ENCODE measurements around the gene DHPS.
"Not testable (repeated sequence)": the region's sequence is repeated elsewhere in the genome, so short reads cannot be mapped to it uniquely, and the experiment has no call there.

DHPS gene

GRCh38 chr19:12681074-12681987, at the start of gene DHPS:
TSS of gene DHPS (minus strand) at chr19:12681880. CDS start at chr19:12681766, 114 bp downstream.
- DNase-seq (ENCODE audit: low read depth, low spot score): peak; percentile 97

- no peak for DNase-seq (ENCODE audit: low read depth, low spot score)
Observed at GRCh38 chr19:12731337-12731736, 49.7 kb upstream of the DHPS start.

GRCh38 chr19:12730064-12730463, 48.4 kb upstream of the DHPS start:
- no peak for DNase-seq (ENCODE audit: low read depth, low spot score)

- no peak for DNase-seq (ENCODE audit: low read depth, low spot score)
Observed at GRCh38 chr19:12727745-12728433, 46.2 kb upstream of the DHPS start.

- DNase-seq (ENCODE audit: low read depth, low spot score): no peak
Observed at GRCh38 chr19:12726988-12727316, 45.3 kb upstream of the DHPS start.

DNA sequence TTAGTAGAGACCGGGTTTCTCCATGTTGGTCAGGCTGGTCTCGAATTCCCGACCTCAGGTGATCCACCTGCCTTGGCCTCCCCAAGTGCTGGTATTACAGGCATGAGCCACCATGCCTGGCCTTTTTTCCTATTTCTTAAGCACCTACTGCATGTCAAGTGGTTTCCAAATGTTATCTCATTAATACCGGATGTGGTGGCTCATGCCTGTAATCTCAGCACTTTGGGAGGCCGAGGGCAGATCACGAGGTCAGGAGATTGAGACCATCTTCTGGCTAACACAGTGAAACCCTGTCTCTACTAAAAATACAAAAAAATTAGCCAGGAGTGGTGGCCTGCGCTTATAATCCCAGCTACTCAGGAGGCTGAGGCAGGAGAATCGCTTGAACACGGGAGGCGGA, 43.9 kb upstream of the DHPS start:
- DNase-seq (ENCODE audit: low read depth, low spot score): not testable (repeated sequence)

DNA sequence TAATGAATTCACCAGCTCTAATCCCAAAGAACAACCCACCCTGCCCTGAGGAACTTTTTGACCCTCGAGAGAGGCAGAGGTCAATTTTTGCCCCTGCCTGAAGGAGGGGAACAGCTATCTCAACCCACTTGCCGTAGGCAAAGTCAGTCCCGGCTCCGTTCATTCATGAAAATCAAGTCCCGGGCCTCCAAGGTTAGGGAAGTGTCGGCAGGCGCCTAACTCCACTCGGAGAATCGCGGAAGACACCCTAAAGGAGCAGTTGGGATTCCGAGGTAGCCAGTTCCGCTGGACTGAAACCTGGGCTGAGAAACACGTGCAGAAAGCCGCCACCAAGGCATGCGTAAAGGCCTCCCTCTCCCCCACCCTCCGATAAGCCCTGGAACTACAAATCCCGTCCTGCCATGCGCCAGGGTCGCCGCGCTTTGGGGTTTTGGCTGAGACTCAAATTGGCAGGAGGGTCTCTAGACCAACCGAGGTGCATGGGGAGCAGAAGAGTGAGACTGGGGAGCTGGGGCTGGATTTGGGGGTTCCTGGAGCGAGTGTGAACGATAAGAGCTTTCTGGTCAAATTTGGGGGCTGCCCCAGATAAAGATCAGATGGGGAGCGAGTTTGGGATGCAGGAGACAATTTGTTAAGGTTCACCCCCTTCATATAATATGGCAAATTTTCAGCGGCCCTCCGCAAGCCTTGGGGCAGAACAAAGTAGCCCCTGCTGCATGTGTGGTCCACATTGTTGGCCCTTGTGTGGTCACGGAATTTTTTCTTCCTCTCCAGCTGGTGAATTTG, 42.2 kb upstream of the DHPS start, which contains the start of gene TNPO2:
Gene TNPO2 (minus strand): TSS at position 292 of the 786 bp plus-strand sequence. CDS start 2,955 bp downstream, outside the sequence.
- peak; percentile 78 for DNase-seq (ENCODE audit: low read depth, low spot score)

DNA sequence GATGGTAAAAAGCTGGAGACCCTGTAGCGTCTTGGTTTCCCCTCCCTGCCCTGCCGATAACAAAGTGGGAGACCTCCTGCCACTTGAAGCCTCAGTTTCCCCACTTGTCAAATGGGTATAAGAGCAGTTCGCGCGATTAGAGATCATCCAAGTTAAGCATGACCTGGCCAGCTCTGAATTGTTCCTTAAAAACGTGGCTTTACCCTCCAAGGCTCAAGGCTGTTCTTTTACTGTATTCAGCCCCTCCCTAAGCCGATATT, 41.6 kb upstream of the DHPS start:
- no peak for DNase-seq (ENCODE audit: low read depth, low spot score)

DNA sequence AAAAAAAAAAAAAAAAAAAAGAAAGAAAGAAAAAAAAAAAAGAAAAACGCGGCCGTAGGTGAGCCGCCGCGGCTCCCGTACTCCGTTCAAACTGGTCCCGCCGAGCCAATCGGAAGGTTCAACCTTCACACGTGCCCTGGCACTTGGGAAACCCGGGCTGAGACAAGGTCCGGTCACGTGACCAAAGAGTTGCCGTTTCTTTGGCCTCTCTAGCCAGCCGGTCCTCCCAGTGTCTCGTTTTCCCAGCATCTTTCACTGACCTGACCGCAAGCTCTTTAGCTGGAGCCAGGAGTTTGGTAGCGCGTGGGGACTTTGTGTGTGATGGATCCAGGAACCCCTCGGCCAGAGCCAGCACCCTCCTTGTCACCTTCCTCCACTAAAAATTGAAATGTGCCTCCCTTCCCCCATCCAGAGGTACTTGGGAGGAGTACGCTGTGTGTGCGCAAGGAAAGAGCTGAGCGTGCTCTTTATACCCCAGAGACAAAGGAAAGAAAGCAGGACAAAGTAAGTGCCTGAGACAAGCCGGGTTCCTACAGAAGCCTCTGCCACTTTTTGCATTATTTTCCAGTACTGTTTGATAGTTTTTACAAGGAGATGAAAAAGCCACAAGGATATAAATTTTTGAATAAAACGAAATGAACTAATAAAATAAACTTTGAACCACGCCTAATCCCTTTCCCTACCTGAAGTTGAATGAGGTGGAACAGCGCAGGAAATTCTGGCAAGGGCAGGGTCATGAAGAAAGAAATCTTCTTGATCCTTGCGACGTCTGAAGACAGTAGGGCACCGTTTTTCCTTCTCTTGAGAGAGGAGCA, 41.1 kb upstream of the DHPS start:
- DNase-seq (ENCODE audit: low read depth, low spot score): peak; percentile 99

DNA sequence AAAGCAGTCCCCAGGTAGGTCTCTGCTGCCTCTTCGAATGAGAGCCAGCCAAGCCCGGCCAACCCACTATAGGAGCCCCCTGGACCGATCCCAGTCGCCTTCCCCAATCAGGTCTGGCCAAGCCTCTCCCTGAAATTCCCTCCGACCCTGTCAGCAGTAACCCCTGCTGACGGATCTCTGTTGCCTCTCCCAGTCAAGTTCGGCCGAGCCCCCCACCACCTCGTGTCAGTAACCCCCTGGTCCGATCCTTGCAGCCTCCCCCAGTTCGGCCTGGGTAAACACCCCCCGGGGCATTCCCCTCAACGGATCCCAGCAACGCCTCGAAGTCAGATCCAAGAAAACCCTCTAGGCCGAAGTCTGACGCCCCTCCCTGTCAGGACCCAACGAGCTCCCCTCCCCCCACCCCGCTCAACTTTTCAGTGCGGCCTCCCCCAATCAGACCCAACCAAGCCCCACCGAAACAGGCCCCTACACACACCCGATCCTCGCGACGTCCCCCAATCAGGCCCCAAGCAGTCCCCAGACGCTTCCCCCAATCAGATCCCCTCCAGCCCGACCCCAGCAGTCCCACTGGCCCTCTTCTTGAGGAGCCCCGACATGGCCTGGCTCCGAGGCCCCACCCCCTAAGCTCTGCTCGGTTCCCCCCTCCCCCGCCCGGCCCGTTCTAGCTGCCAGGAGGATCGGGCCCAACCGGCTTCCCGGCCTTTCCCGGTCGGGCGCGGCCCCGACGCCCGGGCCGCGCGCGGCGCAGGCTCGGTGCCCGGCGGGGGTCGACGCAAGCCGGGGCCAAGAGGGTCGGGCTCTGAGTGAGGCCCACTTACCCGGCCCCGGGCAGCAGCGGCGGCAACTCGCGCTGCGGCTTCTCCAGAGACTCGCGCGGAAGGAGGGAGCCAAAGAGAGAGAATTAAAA, 40.2 kb upstream of the DHPS start:
- DNase-seq (ENCODE audit: low read depth, low spot score): peak; percentile 87

- peak; percentile 45 for DNase-seq (ENCODE audit: low read depth, low spot score)
Observed at GRCh38 chr19:12720851-12721655, 39.4 kb upstream of the DHPS start.

DNA sequence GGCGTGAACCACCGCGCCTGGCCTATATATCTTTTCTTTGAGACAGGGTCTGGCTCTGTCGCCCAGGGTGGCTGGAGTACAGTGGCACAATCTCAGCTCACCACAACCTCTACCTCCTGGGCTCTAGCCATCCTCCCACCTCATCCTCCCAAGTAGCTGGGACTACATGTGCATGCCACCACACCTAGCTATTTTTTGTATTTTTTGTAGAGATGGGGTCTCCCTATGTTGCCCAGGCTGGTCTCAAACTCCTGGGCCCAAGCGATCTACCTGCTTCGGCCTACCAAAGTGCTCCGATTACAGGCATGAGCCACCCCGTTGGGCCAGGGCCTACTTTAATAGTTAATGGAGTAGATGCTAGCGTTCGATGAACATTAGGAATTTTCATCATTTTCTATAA, 38.6 kb upstream of the DHPS start:
- DNase-seq (ENCODE audit: low read depth, low spot score): no peak

DNA sequence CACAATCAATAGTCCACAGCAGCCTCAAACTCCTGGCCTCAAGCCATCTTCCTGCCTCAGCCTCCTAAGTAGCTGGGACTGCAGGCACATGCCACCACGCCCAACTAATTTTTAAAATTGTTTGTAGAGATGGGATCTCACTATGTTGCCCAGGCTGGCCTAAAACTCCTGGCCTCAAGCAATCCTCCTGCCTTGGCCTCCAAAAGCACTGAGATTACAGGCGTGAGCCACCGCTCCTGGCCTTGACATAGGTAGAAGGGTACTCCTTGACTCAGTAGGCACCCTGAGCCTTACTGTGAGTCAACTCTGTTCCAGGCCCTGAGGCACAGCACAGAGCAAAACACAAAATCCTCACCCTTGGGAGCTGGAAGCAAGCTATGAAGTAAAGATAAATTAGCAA, 34.2 kb upstream of the DHPS start:
- DNase-seq (ENCODE audit: low read depth, low spot score): no peak

DNA sequence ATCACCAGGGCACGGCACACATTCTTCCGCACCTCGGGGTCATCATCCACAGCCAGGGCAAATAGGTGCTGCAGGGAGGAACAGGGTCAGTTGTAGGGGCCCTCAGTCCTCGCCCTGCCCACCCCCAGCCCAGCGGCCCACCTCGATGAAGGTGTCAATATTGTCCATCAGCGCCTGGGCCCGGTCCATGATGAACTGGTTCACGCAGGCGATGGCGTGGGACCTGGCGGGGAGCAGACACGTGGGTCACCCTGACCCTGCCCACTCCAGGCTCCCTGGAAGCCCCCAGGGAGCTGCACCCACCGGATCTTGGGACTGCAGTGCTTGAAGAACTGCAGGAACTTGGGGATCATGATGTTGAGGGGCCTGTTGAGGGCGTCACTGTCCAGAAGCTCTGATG, 33.4 kb upstream of the DHPS start:
- DNase-seq (ENCODE audit: low read depth, low spot score): no peak

- DNase-seq (ENCODE audit: low read depth, low spot score): not testable (repeated sequence)
Observed at GRCh38 chr19:12713304-12713703, 31.6 kb upstream of the DHPS start.

DNA sequence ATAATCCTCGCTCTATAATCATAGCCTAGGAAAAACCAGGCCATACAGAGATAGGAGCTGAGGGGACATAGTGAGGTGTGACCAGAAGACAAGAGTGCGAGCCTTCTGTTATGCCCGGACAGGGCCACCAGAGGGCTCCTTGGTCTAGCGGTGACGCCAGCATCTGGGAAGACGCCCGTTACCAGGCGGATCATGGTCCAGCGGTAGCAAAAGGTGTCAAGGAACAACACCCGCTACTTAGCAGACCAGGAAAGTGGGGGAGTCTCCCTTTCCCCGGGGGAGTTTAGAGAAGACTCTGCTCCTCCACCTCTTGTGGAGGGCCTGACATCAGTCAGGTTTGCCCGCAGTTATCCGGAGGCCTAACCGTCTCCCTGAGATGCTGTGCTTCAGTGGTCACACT, 30.4 kb upstream of the DHPS start:
- not testable (repeated sequence) for DNase-seq (ENCODE audit: low read depth, low spot score)

DNA sequence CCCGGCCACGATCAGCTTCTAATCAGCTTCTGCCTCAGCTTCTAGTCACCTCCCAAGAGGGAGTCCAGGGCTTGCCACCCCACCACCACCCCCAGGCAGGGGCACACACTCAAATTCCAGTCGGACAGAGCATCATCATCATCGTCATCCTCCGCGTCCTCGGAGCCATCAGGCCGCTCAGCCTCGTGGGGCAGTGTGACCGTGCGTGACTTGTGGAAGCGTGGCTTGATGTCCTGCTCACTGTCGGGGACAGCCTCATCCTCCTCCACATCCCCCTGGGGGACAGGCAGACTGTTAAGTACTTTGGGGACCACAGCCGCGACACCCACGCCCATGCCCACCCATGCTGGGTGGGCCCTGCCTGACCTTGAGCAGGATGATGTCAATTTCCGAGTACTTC, 29.5 kb upstream of the DHPS start:
- no peak for DNase-seq (ENCODE audit: low read depth, low spot score)

- DNase-seq (ENCODE audit: low read depth, low spot score): no peak
Observed at GRCh38 chr19:12708641-12709040, 27.0 kb upstream of the DHPS start.

GRCh38 chr19:12706332-12706718, 24.6 kb upstream of the DHPS start:
- DNase-seq (ENCODE audit: low read depth, low spot score): no peak

All from astrocyte of the hippocampus (primary cell).